MM.1S (cell line): ENCODE results near the gene CMTM3.

ENCODE experiments used
- DNase-seq: peaks from one replicate; pipeline ENCODE4 v3.0.0-alpha.2; 2015
- H2AFZ ChIP-seq: fragments of 300-600 bp; sonication (generic); 2 replicates; pipeline ENCODE4 v1.6.0; 2016; ENCODE audit warnings: antibody characterized with exemption, low read length
- H3F3A ChIP-seq: fragments of 300-600 bp; sonication (generic); 2 replicates; pipeline ENCODE4 v1.6.1; 2016; ENCODE audit warnings: mild to moderate bottlenecking, antibody characterized with exemption, low read length, moderate library complexity, mixed read lengths; ENCODE audit not compliant: insufficient read depth
- H3K27ac ChIP-seq: fragments of 300-600 bp; sonication (generic); 2 replicates; pipeline ENCODE4 v1.5.1; 2016; ENCODE audit warnings: mild to moderate bottlenecking, low read length
- H3K27me3 ChIP-seq: fragments of 300-600 bp; sonication (generic); replicated peaks from 2 replicates; pipeline ENCODE4 v1.6.0; 2016; ENCODE audit warnings: low read length; ENCODE audit not compliant: insufficient read depth
- H3K36me3 ChIP-seq: fragments of 300-600 bp; sonication (generic); replicated peaks from 2 replicates; pipeline ENCODE4 v1.6.1; 2016; ENCODE audit warnings: mild to moderate bottlenecking, low read length, mixed read lengths; ENCODE audit not compliant: insufficient read depth
- H3K4me1 ChIP-seq: fragments of 300-600 bp; sonication (generic); 2 replicates; pipeline ENCODE4 v1.6.1; 2016; ENCODE audit warnings: low read length, mixed read lengths
- H3K4me2 ChIP-seq: fragments of 300-600 bp; sonication (generic); 2 replicates; pipeline ENCODE4 v1.6.0; 2016; ENCODE audit warnings: low read depth, low read length
- H3K4me3 ChIP-seq: fragments of 300-600 bp; sonication (generic); 2 replicates; pipeline ENCODE4 v1.5.1; 2016; ENCODE audit warnings: low read length, mixed read lengths
- H3K79me2 ChIP-seq: fragments of 300-600 bp; sonication (generic); 2 replicates; pipeline ENCODE4 v1.6.1; 2016; ENCODE audit warnings: mixed run types, low read length, mixed read lengths
- H3K9ac ChIP-seq: fragments of 300-600 bp; sonication (generic); 2 replicates; pipeline ENCODE4 v1.6.1; 2016; ENCODE audit warnings: low read length, mixed read lengths
- H3K9me2 ChIP-seq: fragments of 300-600 bp; sonication (generic); replicated peaks from 2 replicates; pipeline ENCODE4 v1.6.1; 2016; ENCODE audit warnings: mild to moderate bottlenecking, low read length, mixed read lengths; ENCODE audit not compliant: insufficient read depth
- H3K9me3 ChIP-seq: fragments of 300-600 bp; sonication (generic); replicated peaks from 2 replicates; pipeline ENCODE4 v1.6.1; 2016; ENCODE audit warnings: mild to moderate bottlenecking, low read length, mixed read lengths; ENCODE audit not compliant: insufficient read depth
- H4K20me1 ChIP-seq: fragments of 300-600 bp; sonication (generic); 2 replicates; pipeline ENCODE4 v1.6.1; 2016; ENCODE audit warnings: mild to moderate bottlenecking, low read length, moderate library complexity, mixed read lengths; ENCODE audit not compliant: insufficient read depth
- CTCF ChIP-seq: fragments of 300-600 bp; sonication (generic); IDR thresholded peaks from 2 replicates; pipeline ENCODE4 v1.5.1; 2016; ENCODE audit warnings: antibody characterized with exemption, low read length, mixed read lengths
- EZH2 ChIP-seq: fragments of 300-600 bp; sonication (generic); optimal IDR thresholded peaks from 2 replicates; pipeline ENCODE3; 2017; ENCODE audit warnings: low read depth, mild to moderate bottlenecking, antibody characterized with exemption, low read length, mixed read lengths
- EZH2phosphoT487 ChIP-seq: fragments of 300-600 bp; sonication (generic); IDR thresholded peaks from 2 replicates; pipeline ENCODE4 v1.6.1; 2018; ENCODE audit warnings: antibody characterized with exemption, low read length

CMTM3 gene

GRCh38 chr16:66590322-66590721 lies 14.2 kb upstream of the CMTM3 start:
- Histone ChIP-seq H3K9ac (no peak overlapping the region), H3K4me3 (0 out of 2 replicates have a peak overlapping the region, but pooled peaks have one; percentile 16), H3K4me2 (peak overlapping the region; percentile 30; the same call in 1 of the 2 replicates), H3K36me3 (no peaks in the 10 kb centered on the region), H3K9me3 (no peaks in the 10 kb centered on the region), H3K27me3 (no peaks in the 10 kb centered on the region), H3F3A (no peaks in the 10 kb centered on the region; the same call in 1 of the 2 replicates), H3K9me2 (no peaks in the 10 kb centered on the region), H3K4me1 (no peaks in the 10 kb centered on the region), H3K79me2 (no peaks in the 10 kb centered on the region), H2AFZ (no peak overlapping the region), H4K20me1 (no peaks in the 10 kb centered on the region), H3K27ac (no peak overlapping the region)
- peak; percentile 65 for DNase-seq
- no peak for TF ChIP-seq EZH2
- no peak for TF ChIP-seq CTCF

- no peak overlapping the region for H3K27ac ChIP-seq
- H3K4me2 ChIP-seq: 0 out of 2 replicates have a peak overlapping the region, but pooled peaks have one; percentile 15
- H3K9me3 ChIP-seq: no peaks in the 10 kb centered on the region
- no peaks in the 10 kb centered on the region for H3K4me1 ChIP-seq
- no peaks in the 10 kb centered on the region for H3K9me2 ChIP-seq
- H2AFZ ChIP-seq: no peak overlapping the region
- TF ChIP-seq EZH2 (no peak), CTCF (no peak), EZH2phosphoT487 (no peak)
- no peaks in the 10 kb centered on the region; the same call in 1 of the 2 replicates for H3F3A ChIP-seq
- no peak overlapping the region for H3K4me3 ChIP-seq
- no peaks in the 10 kb centered on the region for H4K20me1 ChIP-seq
- H3K9ac ChIP-seq: no peak overlapping the region
- no peaks in the 10 kb centered on the region for H3K36me3 ChIP-seq
- DNase-seq: no peak
- no peaks in the 10 kb centered on the region for H3K27me3 ChIP-seq
- H3K79me2 ChIP-seq: no peaks in the 10 kb centered on the region
These were observed 13.5 kb upstream of the CMTM3 start for GRCh38 chr16:66591018-66591417.

GRCh38 chr16:66592241-66592640 lies 12.3 kb upstream of the CMTM3 start:
- Histone ChIP-seq H3K9me2 (no peaks in the 10 kb centered on the region), H3K4me1 (no peaks in the 10 kb centered on the region), H3K4me2 (no peak overlapping the region), H3K4me3 (no peak overlapping the region), H3K79me2 (no peaks in the 10 kb centered on the region), H4K20me1 (no peaks in the 10 kb centered on the region), H3K36me3 (no peaks in the 10 kb centered on the region), H3K27me3 (no peaks in the 10 kb centered on the region), H3F3A (no peaks in the 10 kb centered on the region; the same call in 1 of the 2 replicates), H3K9me3 (no peaks in the 10 kb centered on the region), H3K27ac (no peak overlapping the region), H3K9ac (no peak overlapping the region), H2AFZ (no peak overlapping the region)
- TF ChIP-seq EZH2 (no peak), EZH2phosphoT487 (no peak), CTCF (no peak)
- DNase-seq: no peak
